B cell (primary cell): ENCODE measurements around the gene GNB3. TPM values are rescaled to one million over a fixed set of nuclear protein-coding genes. Genes with fewer than 3 reads are reported as not detected.

Experiments used
- ATAC-seq: fragments of 200-7000 bp; cut with Tn5 transposase; one replicate; pipeline ENCODE4 v1.10.0; 2021; ENCODE audit warnings: low read depth, mild to moderate bottlenecking, moderate number of reproducible peaks, moderate library complexity
- CTCF ChIA-PET: fragments of 350-600 bp; sonication (Branson Sonifier 250); formaldehyde crosslinking; loops from one replicate; lab custom pipeline; 2021; ENCODE audit warnings: antibody characterized with exemption, inconsistent platforms; lab: Charles Lee
- POLR2A ChIA-PET: fragments of 350-600 bp; sonication (Branson Sonifier 250); formaldehyde crosslinking; loops from one replicate; lab custom pipeline; 2021; ENCODE audit warnings: antibody characterized with exemption; lab: Charles Lee
- DNase-seq: peaks from one replicate; pipeline ENCODE4 v3.0.0; 2013
- H2AFZ ChIP-seq: 2 replicates; pipeline ENCODE4 v1.6.1; 2012; ENCODE audit warnings: mild to moderate bottlenecking, low read depth, low read length; ENCODE audit not compliant: insufficient read depth, poor library complexity, severe bottlenecking
- H3K27ac ChIP-seq, 2 donors: 1 replicate in 1 of 2; 2 replicates in 1 of 2; pipeline ENCODE4 v1.5.1; 2012 to 2013; ENCODE audit warnings: low read length in 2 of 2, mild to moderate bottlenecking in 2 of 2, moderate library complexity in 1 of 2
- H3K27me3 ChIP-seq, 4 experiments: fragments of 200-600 bp in 1 of 4; sonication (generic) in 1 of 4; replicated peaks in 1 of 4; 1 replicate in 2 of 4; 2 replicates in 2 of 4; pipeline versions ENCODE4 v1.6.1 to v1.7.0; 2013 to 2016; ENCODE audit warnings: low read length in 3 of 4, mild to moderate bottlenecking in 2 of 4, mixed read lengths in 1 of 4, moderate library complexity in 1 of 4; ENCODE audit not compliant: insufficient read depth in 4 of 4, control insufficient read depth in 3 of 4; ENCODE audit errors: control extremely low read depth in 1 of 4
- H3K36me3 ChIP-seq, 2 experiments: replicated peaks in 1 of 2; 1 replicate in 1 of 2; 2 replicates in 1 of 2; pipeline versions ENCODE4 v1.6.1 to v1.7.1; 2013; ENCODE audit warnings: low read length in 1 of 2; ENCODE audit not compliant: insufficient read depth in 2 of 2, control insufficient read depth in 1 of 2; ENCODE audit errors: control extremely low read depth in 1 of 2, extremely low read depth in 1 of 2
- H3K4me1 ChIP-seq, 2 donors: fragments of 200-600 bp in 1 of 2; sonication (generic) in 1 of 2; 1 replicate in 1 of 2; 2 replicates in 1 of 2; pipeline versions ENCODE4 v1.5.1 to v1.6.1; 2013 to 2017; ENCODE audit warnings: low read length in 2 of 2; ENCODE audit not compliant: control insufficient read depth in 2 of 2, insufficient read depth in 2 of 2
- H3K4me2 ChIP-seq: replicated peaks from 2 replicates; pipeline ENCODE3; 2012; ENCODE audit warnings: mild to moderate bottlenecking, low read depth, low read length; ENCODE audit not compliant: poor library complexity, severe bottlenecking
- H3K4me3 ChIP-seq, 5 experiments: fragments of 200-600 bp in 1 of 5; sonication (generic) in 1 of 5; 1 replicate in 3 of 5; 2 replicates in 2 of 5; pipeline versions ENCODE4 v1.5.1 to v1.7.0; 2011 to 2016; ENCODE audit warnings: low read length in 4 of 5, mild to moderate bottlenecking in 4 of 5, low read depth in 2 of 5, control low read depth in 1 of 5, moderate library complexity in 1 of 5; ENCODE audit not compliant: insufficient read depth in 1 of 5; ENCODE audit errors: control extremely low read depth in 1 of 5, extremely low read depth in 1 of 5
- H3K79me2 ChIP-seq: fragments of 200-600 bp; sonication (generic); one replicate; pipeline ENCODE4 v1.6.0; 2016; ENCODE audit warnings: low read length; ENCODE audit not compliant: control insufficient read depth, insufficient read depth
- H3K9ac ChIP-seq: fragments of 200-600 bp; sonication (generic); 2 replicates; pipeline ENCODE4 v1.6.1; 2017; ENCODE audit warnings: mild to moderate bottlenecking, low read length, moderate library complexity
- H3K9me3 ChIP-seq, 3 donors: one replicate each; pipeline versions ENCODE4 v1.6.1 to v1.7.1; 2013; ENCODE audit warnings: low read length in 2 of 3; ENCODE audit not compliant: control insufficient read depth in 2 of 3, insufficient read depth in 1 of 3; ENCODE audit errors: control extremely low read depth in 1 of 3
- H4K20me1 ChIP-seq: 2 replicates; pipeline ENCODE4 v1.6.0; 2012; ENCODE audit warnings: mild to moderate bottlenecking, low read length; ENCODE audit not compliant: insufficient read depth, control insufficient read depth, poor library complexity, severe bottlenecking
- H3K27ac Mint-ChIP-seq: one replicate; pipeline ENCODE4 v1.8.0; 2021; ENCODE audit warnings: mixed read lengths
- H3K27me3 Mint-ChIP-seq: one replicate; pipeline ENCODE4 v1.8.0; 2021; ENCODE audit warnings: mixed read lengths
- H3K4me1 Mint-ChIP-seq: one replicate; pipeline ENCODE4 v1.8.0; 2021; ENCODE audit warnings: mixed read lengths
- H3K4me3 Mint-ChIP-seq: one replicate; pipeline ENCODE4 v1.8.0; 2021; ENCODE audit warnings: mixed read lengths
- H3K9me3 Mint-ChIP-seq: one replicate; pipeline ENCODE4 v1.8.0; 2022; ENCODE audit warnings: mixed read lengths; ENCODE audit not compliant: insufficient read depth
- CTCF ChIP-seq: fragments of 200-600 bp; IDR thresholded peaks from one replicate; pipeline ENCODE4 v1.8.0; 2022; ENCODE audit warnings: antibody characterized with exemption, mild to moderate bottlenecking
- EZH2 ChIP-seq: IDR thresholded peaks from 2 replicates; pipeline ENCODE4 v1.6.1; 2012; ENCODE audit warnings: borderline replicate concordance, low read depth, mild to moderate bottlenecking, moderate library complexity, low read length; ENCODE audit not compliant: insufficient read depth, poor library complexity, severe bottlenecking
- WGBS: methylation state at CpG from one replicate; pipeline ENCODE4 v1.1.5; 2013; ENCODE audit warnings: missing lambda C conversion rate; ENCODE audit not compliant: insufficient coverage; 5-methylcytosine and 5-hydroxymethylcytosine counted together
- intact Hi-C: fragments of 100-400 bp; cut with micrococcal nuclease; formaldehyde crosslinking; loops from one replicate; pipeline ENCODE4 v1.10.0; 2022
- polyA plus RNA-seq: library from polyadenylated mRNA; depleted of rRNA; stranded (reverse); fragments of >200 nt; gene quantifications from 2 replicates; pipeline ENCODE4 v1.2.3, GENCODE V29; 2012
- total RNA-seq, 2 donors: library from RNA; stranded (reverse); fragments of 120-200 nt in 1 of 2; gene quantifications; 1 replicate in 1 of 2; 2 replicates in 1 of 2; pipeline versions ENCODE4 v1.2.3 to v1.2.4, GENCODE V29; 2013 to 2022

Gene GNB3
- total and polyA plus RNA-seq, 2 donors (not counting 1 experiment from before 2014, with no cell fraction given) = 0.27 to 0.49 TPM

- no peak for TF ChIP-seq EZH2
- no peak for TF ChIP-seq CTCF
- Histone ChIP-seq H3K27ac (peak within 1 kb of the TSS; percentile 91), H3K9ac (peak within 1 kb of the TSS; percentile 87), H4K20me1 (peaks cover 5% of the 10 kb centered on the region), H3K79me2 (peaks cover 31% of the 10 kb centered on the region), H3K9me3 (no peaks in the 10 kb centered on the region), H3K4me1 (peaks cover 6 to 23% of the 10 kb centered on the region in 2 donors), H2AFZ (peak within 1 kb of the TSS; percentile 80), H3K4me2 (peak within 1 kb of the TSS; percentile 87), H3K4me3 (peak within 1 kb of the TSS; percentile 85 to 98 (median 92)), H3K36me3 (peaks cover 0 to 18% of the 10 kb centered on the region in 2 experiments), H3K27me3 (no peaks in the 10 kb centered on the region)
- intact Hi-C loops = loop anchor here (1.0 to 5.0 kb wide), 5 partner anchors 16 to 294 kb away; partner anchors contain the start of genes IFFO1, MLF2 and PTMS
- Mint-ChIP-seq H3K9me3 (no peaks in the 10 kb centered on the region), H3K27ac (peak within 1 kb of the TSS; percentile 93), H3K4me1 (peaks cover 23% of the 10 kb centered on the region), H3K4me3 (peak within 1 kb of the TSS; percentile 92), H3K27me3 (no peaks in the 10 kb centered on the region)
- 0% methylated on average over 29 of the region's 37 CpGs for WGBS
- peak; percentile 96 for DNase-seq
- peak; percentile 42 for ATAC-seq
- ChIA-PET POLR2A (interaction anchor here (0.5 to 5.3 kb wide), 21 partner anchors 10 to 381 kb away, joined by 3 to 49 read pairs (median 4); partner anchors contain the start of genes C12orf57, COPS7A, GAPDH and LPCAT3), CTCF (interaction anchor here (0.8 to 6.7 kb wide), 17 partner anchors 8 to 314 kb away, joined by 3 to 136 read pairs (median 4); partner anchors contain the start of genes C1RL, COPS7A, GNB3 and MLF2)
These were observed 10.6 kb downstream of the GNB3 start, which contains the start of gene CDCA3 for GRCh38 chr12:6851153-6851920. Gene CDCA3 (minus strand): TSS chr12:6851286. CDS start chr12:6850952, 334 bp downstream.
